HL-60 (cell line): ENCODE results near the gene BOD1L1.
"Not testable (repeated sequence)": the region's sequence is repeated elsewhere in the genome, so short reads cannot be mapped to it uniquely, and the experiment has no call there.

Experiments used
- DNase-seq, 2 experiments: peaks; one replicate each; pipeline ENCODE4 v3.0.0-alpha.2; 2010 to 2020; ENCODE audit warnings: low read depth in 1 of 2, low spot score in 1 of 2
- H3K27ac ChIP-seq: fragments of 250-450 bp; sonication (Bioruptor Pico); replicated peaks from 2 replicates; pipeline ENCODE4 v1.5.1; 2020; ENCODE audit warnings: mild to moderate bottlenecking, moderate library complexity
- H3K27me3 ChIP-seq: fragments of 250-450 bp; sonication (Bioruptor Pico); 2 replicates; pipeline ENCODE4 v1.5.1; 2021; ENCODE audit warnings: mild to moderate bottlenecking, moderate library complexity; ENCODE audit not compliant: insufficient read depth, poor library complexity, severe bottlenecking
- H3K4me3 ChIP-seq: replicated peaks from 2 replicates; pipeline ENCODE4 v1.5.1; 2011; ENCODE audit warnings: mild to moderate bottlenecking, control low read depth, low read length; ENCODE audit not compliant: insufficient read depth
- GABPA ChIP-seq: IDR thresholded peaks from 2 replicates; pipeline ENCODE4 v1.6.1; 2012; ENCODE audit warnings: low read depth
- POLR2AphosphoS5 ChIP-seq: IDR thresholded peaks from 2 replicates; pipeline ENCODE4 v1.6.1; 2012; ENCODE audit warnings: low read depth
- SPI1 ChIP-seq: IDR thresholded peaks from 2 replicates; pipeline ENCODE4 v1.6.1; 2012; ENCODE audit warnings: low read depth, mild to moderate bottlenecking, borderline replicate concordance
- TF ChIP-seq, protein P1 (sequence below): IDR thresholded peaks from 2 replicates; pipeline ENCODE4 v1.6.1; 2012; ENCODE audit warnings: low read depth; ENCODE audit not compliant: insufficient replicate concordance
- TF ChIP-seq, protein P2 (sequence below): IDR thresholded peaks from one replicate; pipeline ENCODE4 v1.5.1; 2011; ENCODE audit warnings: low read length, control low read depth, inconsistent platforms; ENCODE audit not compliant: insufficient read depth

The BOD1L1 gene

DNA sequence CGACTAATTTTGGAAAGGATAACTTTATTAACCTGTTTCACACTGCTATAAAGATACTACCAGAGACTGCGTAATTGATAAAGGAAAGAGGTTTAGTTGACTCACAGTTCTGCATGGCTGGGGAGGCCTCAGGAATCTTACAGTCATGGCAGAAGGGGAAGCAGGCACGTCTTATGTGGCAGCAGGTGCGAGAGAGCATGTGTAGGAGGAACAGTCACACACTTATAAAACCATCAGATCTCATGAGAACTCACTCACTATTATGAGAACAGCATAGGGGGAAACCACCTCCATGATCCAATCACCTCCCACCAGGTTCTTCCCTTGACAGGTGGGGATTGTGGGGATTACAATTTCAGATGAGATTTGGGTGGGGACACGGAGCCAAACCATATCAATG, 67.4 kb downstream of the BOD1L1 start:
- H3K27me3 ChIP-seq, DNase-seq, H3K4me3 ChIP-seq, H3K27ac ChIP-seq: not testable (repeated sequence)

DNA sequence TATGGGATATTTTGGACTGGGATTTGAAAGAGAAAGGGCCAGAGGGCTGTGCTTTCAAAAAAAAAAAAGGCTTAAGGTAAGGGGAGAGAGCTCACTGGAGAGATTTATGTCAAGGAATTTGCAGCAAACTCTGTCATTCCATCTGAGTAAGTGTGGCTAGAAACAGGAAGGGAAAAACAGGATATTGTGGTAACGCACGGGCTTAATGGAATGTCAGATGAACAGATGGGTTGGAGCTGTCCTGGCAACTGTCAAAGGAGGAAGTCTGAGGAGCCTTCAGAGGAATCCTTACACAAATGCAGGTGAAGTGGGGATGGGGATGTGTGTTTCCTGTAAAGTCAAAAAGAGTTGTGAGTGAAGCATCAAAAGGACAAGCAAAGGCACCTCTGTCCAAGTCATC, 68.1 kb downstream of the BOD1L1 start:
- Histone ChIP-seq H3K4me3 (no peak overlapping the region), H3K27ac (no peak overlapping the region), H3K27me3 (no peaks in the 10 kb centered on the region)
- TF ChIP-seq, protein P1, sequence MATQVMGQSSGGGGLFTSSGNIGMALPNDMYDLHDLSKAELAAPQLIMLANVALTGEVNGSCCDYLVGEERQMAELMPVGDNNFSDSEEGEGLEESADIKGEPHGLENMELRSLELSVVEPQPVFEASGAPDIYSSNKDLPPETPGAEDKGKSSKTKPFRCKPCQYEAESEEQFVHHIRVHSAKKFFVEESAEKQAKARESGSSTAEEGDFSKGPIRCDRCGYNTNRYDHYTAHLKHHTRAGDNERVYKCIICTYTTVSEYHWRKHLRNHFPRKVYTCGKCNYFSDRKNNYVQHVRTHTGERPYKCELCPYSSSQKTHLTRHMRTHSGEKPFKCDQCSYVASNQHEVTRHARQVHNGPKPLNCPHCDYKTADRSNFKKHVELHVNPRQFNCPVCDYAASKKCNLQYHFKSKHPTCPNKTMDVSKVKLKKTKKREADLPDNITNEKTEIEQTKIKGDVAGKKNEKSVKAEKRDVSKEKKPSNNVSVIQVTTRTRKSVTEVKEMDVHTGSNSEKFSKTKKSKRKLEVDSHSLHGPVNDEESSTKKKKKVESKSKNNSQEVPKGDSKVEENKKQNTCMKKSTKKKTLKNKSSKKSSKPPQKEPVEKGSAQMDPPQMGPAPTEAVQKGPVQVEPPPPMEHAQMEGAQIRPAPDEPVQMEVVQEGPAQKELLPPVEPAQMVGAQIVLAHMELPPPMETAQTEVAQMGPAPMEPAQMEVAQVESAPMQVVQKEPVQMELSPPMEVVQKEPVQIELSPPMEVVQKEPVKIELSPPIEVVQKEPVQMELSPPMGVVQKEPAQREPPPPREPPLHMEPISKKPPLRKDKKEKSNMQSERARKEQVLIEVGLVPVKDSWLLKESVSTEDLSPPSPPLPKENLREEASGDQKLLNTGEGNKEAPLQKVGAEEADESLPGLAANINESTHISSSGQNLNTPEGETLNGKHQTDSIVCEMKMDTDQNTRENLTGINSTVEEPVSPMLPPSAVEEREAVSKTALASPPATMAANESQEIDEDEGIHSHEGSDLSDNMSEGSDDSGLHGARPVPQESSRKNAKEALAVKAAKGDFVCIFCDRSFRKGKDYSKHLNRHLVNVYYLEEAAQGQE = no peak
- TF ChIP-seq GABPA = no peak
- TF ChIP-seq POLR2AphosphoS5 = no peak
- peak; percentile 40; the same call in 1 of the 2 replicates for TF ChIP-seq SPI1
- TF ChIP-seq, protein P2, sequence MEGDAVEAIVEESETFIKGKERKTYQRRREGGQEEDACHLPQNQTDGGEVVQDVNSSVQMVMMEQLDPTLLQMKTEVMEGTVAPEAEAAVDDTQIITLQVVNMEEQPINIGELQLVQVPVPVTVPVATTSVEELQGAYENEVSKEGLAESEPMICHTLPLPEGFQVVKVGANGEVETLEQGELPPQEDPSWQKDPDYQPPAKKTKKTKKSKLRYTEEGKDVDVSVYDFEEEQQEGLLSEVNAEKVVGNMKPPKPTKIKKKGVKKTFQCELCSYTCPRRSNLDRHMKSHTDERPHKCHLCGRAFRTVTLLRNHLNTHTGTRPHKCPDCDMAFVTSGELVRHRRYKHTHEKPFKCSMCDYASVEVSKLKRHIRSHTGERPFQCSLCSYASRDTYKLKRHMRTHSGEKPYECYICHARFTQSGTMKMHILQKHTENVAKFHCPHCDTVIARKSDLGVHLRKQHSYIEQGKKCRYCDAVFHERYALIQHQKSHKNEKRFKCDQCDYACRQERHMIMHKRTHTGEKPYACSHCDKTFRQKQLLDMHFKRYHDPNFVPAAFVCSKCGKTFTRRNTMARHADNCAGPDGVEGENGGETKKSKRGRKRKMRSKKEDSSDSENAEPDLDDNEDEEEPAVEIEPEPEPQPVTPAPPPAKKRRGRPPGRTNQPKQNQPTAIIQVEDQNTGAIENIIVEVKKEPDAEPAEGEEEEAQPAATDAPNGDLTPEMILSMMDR = no peak
- no peak for DNase-seq

DNA sequence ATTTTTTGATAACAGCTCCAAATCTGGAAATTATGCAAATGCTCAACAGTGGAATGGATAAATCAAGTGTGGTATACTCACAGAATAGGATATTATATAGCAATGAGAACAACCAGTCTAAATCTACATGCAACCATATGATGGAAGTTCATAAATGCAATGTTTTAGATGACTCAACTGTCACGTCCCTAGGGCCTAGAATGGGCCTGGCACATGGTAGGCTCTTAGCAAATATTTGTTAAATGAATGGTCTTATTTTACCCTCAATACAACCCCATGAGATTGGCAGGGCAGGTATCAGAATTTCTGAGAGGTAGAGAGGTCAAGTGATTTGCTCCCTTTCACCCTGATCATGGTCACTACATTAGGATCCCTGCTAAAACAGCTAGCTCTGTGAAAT, 68.6 kb downstream of the BOD1L1 start:
- H3K27ac ChIP-seq = no peak overlapping the region
- H3K27me3 ChIP-seq = no peaks in the 10 kb centered on the region
- DNase-seq = no peak
- TF ChIP-seq GABPA (no peak), SPI1 (no peak), POLR2AphosphoS5 (no peak)
- TF ChIP-seq, protein P2 = no peak
- TF ChIP-seq, protein P1 = no peak
- H3K4me3 ChIP-seq = no peak overlapping the region

DNA sequence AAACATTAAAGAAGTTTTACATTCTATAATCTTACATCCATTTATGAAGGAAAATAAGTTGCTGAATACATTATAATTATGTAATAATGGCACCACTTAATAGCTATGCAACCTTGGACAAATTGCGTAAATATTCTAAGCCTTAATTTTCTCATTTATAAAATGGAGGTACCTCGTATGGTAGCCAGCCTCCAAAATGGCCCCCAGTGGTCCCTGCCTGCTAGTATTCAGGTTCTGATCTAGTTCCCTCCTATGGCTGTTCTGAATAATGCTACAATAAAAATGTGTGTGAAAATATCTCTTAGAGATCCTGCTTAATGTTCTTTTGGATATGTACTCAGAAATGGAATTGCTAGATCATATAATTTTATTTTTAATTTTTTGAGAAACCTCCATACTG, 72.2 kb downstream of the BOD1L1 start:
- no peak for DNase-seq
- Histone ChIP-seq H3K27me3 (no peaks in the 10 kb centered on the region), H3K27ac (no peak overlapping the region), H3K4me3 (no peak overlapping the region)
- TF ChIP-seq SPI1 (no peak), GABPA (no peak), POLR2AphosphoS5 (no peak)
- TF ChIP-seq, protein P1 = no peak
